Measurements from ENCODE around the gene HOXB1. TPM values are rescaled to one million over a fixed set of nuclear protein-coding genes. Genes with fewer than 3 reads are reported as not detected.
A peak's percentile ranks its signal among the peaks of the same experiment; 100 is the strongest.

HOXB1 gene
- total RNA-seq, 3 donors from 2014 or later, result not detected

DNA sequence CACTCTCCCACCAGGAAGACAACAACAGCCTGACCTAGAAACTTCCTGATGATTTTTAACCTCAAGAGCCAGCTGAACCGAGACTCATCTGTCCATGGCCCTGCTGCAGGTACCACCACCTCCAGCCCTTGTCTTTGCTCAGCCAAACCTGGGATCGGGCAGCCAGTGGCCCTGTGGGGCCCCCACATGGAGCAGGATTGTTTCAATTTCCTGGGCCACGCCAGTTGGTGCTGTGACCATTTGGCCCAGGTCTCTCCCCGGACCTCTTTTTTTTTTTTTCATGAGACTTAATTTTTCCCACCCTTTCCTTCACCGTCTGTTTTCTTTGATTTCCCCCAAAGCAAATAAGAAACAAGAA lies 22.4 kb upstream of the HOXB1 start:
- TF ChIP-seq, protein P1, sequence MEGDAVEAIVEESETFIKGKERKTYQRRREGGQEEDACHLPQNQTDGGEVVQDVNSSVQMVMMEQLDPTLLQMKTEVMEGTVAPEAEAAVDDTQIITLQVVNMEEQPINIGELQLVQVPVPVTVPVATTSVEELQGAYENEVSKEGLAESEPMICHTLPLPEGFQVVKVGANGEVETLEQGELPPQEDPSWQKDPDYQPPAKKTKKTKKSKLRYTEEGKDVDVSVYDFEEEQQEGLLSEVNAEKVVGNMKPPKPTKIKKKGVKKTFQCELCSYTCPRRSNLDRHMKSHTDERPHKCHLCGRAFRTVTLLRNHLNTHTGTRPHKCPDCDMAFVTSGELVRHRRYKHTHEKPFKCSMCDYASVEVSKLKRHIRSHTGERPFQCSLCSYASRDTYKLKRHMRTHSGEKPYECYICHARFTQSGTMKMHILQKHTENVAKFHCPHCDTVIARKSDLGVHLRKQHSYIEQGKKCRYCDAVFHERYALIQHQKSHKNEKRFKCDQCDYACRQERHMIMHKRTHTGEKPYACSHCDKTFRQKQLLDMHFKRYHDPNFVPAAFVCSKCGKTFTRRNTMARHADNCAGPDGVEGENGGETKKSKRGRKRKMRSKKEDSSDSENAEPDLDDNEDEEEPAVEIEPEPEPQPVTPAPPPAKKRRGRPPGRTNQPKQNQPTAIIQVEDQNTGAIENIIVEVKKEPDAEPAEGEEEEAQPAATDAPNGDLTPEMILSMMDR (IDR thresholded peaks at IDR 0.05), result no peak
- Histone ChIP-seq H3K4me3 (no peak overlapping the region), H3K9me3 (no peaks in the 10 kb centered on the region), H3K4me1 (ENCODE audit: low read depth) (peaks cover 23% of the 10 kb centered on the region), H3K36me3 (ENCODE audit: low read depth) (no peaks in the 10 kb centered on the region)
- ATAC-seq (no peak), DNase-seq (no peak)
- intact Hi-C loops (cut with DNase I, micrococcal nuclease), result no loop called here

DNA sequence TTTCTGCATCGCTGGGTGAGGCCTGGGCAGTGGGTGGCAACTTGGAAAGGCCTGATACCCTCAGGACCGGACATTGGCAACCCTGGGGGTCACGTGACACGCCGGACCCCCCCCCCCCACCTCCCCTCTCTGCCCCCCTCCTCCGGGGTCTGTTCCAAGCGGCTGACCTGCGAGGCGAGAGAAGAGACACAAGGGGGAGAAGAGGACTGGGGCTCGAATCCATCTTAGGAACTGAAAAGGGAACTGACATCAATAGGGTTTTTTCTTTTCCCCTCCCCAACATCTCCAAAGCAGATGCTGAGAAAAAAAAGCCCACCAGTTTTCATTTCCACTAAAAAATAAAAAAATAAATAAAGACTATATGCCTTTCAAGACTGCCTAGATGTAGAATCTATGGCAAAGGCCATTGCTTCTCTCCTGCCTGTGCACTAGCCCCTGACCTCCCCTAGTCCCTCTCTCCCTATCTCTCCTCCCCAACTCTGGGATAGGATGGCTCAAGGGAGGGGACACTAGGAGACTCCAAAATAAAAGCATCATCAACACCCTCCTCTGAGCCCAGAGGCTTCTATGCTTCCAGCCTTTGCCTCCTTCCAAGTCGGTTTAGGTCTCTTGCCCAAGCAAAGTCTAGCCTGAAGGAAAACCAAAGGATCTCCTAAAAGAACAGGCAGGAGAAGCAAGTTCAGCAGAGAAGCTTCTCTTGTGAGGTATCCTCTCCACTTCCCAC lies 21.8 kb upstream of the HOXB1 start:
- DNase-seq (no peak), ATAC-seq (no peak)
- H3K4me1 ChIP-seq (ENCODE audit: low read depth), result peaks cover 21% of the 10 kb centered on the region
- no peaks in the 10 kb centered on the region for H3K36me3 ChIP-seq (ENCODE audit: low read depth)
- TF ChIP-seq, protein P1 (IDR thresholded peaks at IDR 0.05), result no peak
- H3K4me3 ChIP-seq, result no peak overlapping the region
- no peaks in the 10 kb centered on the region for H3K9me3 ChIP-seq
- intact Hi-C loops (cut with DNase I, micrococcal nuclease), result no loop called here

DNA sequence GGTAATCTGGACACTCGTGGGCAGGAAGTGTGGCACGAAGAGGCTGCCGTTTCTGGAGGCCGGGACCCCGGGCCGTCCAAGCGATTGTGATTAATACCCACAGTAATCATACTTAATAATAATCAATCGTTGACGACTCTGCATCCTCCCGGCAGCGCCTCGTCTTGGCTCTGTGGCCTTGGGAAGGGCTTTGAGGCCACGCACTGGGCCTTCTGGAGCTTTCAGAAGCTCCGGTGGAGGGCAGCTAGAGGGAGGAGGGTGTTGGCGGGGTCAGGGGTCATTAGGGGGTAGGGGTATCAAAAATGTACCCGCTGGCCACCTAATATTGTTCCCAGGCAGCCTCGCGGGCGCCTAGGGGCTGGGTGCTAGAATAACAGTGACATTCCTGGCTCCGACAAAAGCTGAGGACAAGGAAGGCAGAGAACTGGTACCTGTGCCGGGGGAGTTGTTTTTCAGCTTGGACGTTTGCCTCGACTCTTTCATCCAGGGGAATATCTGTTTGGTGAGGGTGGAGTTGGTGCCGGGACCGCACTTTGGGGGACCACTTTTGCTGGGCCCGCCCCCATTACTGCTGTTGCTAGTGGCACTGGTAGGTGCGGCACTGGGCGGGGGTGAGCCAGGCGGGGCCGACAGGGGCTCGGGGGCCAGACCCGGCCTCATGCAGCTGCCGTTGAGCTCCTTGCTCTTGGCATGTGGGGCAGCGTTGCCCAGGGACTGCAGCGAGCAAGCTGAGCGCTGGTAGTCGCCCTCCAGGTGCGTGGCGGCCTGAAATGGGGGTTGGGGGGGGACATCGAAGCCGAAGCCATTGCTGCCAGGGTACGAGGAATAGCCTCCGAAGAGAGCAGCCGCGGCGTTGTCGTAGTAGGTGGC lies 21.0 kb upstream of the HOXB1 start:
- intact Hi-C loops (cut with DNase I, micrococcal nuclease), result no loop called here
- peaks cover 19% of the 10 kb centered on the region for H3K4me1 ChIP-seq (ENCODE audit: low read depth)
- TF ChIP-seq, protein P1 (IDR thresholded peaks at IDR 0.05), result no peak
- H3K4me3 ChIP-seq, result no peak overlapping the region
- peak in 1 of 3 donors; percentile 50 for DNase-seq
- H3K9me3 ChIP-seq, result no peaks in the 10 kb centered on the region
- ATAC-seq, result no peak
- H3K36me3 ChIP-seq (ENCODE audit: low read depth), result no peaks in the 10 kb centered on the region

DNA sequence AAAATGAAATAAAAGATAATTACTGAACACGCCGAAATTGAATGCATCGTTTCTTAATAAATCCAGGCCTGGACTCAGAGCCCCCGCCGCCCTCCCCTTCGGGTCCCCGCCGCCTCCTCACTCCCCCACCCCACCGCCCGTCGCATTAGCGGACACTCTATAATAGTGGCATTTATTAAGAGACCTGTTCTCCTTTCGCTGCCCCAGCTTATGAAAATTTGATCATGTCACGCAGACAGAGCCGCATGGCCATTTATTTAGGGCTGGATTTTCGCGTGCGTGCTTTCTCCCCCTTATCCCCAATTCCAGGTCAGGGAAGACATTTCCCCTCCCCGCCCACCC lies 20.4 kb upstream of the HOXB1 start:
- H3K9me3 ChIP-seq, result no peaks in the 10 kb centered on the region
- H3K4me1 ChIP-seq (ENCODE audit: low read depth), result peaks cover 19% of the 10 kb centered on the region
- no peak for ATAC-seq
- H3K4me3 ChIP-seq, result no peak overlapping the region
- TF ChIP-seq, protein P1 (IDR thresholded peaks at IDR 0.05), result no peak
- H3K36me3 ChIP-seq (ENCODE audit: low read depth), result no peaks in the 10 kb centered on the region
- intact Hi-C loops (cut with DNase I, micrococcal nuclease), result no loop called here
- DNase-seq, result no peak

DNA sequence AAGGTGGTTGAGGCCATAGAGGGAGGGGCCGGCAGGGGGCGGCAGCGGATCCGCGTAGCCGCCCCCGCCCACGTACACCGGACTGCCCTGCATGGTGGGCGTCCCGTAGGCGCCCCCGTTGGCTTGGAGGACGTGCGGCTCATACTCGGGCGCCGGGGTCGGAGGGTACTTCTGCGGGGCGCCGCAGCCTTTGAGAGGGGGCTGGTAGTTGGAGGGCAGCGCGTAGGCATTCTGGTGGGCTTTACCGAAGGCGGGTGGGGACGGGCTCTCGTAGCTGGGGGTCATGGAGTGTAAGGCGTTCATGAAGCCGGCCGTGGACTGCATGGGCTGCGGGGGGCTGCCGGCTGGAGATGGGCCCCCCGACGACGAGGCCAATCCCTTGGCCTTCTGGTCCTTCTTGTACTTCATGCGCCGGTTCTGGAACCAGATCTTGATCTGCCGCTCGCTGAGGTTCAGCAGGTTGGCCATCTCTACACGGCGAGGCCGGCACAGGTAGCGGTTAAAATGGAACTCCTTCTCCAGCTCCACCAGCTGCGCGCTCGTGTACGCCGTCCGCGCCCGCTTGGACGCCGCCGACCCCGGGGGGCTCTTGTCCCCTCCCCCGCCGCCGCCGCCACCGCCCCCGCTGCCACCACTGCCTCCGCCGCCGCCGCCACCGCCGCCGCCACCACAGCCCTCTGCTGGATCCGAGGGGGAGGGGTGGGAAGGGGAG lies 19.8 kb upstream of the HOXB1 start:
- Histone ChIP-seq H3K4me1 (ENCODE audit: low read depth) (peaks cover 16% of the 10 kb centered on the region), H3K4me3 (no peak overlapping the region), H3K9me3 (no peaks in the 10 kb centered on the region), H3K36me3 (ENCODE audit: low read depth) (no peaks in the 10 kb centered on the region)
- TF ChIP-seq, protein P1 (IDR thresholded peaks at IDR 0.05), result no peak
- peak in 1 of 3 donors; percentile 45 for DNase-seq
- no peak for ATAC-seq
- intact Hi-C loops (cut with DNase I, micrococcal nuclease), result no loop called here

Data from mucosa of descending colon (tissue), 3 donors.